ENCODE data around the gene ANTXR1.

The ANTXR1 gene

DNA sequence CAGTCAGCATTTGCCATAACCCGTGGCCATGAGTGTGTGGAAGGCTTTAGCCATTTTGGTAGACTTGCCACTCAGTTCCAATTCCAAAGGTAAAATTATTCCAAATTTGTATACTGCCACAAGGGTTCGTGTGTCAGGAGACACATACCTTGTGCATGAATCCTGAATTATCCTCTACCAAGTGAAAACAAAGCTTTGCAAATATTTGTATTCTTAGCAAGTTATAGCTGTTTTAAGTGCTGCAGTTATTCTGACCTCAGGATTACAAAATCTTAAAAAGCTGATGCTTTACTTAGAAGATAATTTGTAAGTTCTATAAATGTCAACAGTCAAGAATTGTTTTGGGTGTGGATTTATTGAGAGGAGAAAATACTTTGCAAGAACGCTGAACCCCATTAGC is 100.6 kb downstream of the ANTXR1 start:
- DNase-seq (ENCODE audit: low spot score): no peak
- in situ Hi-C loops (cut with MboI; ENCODE audit: low pct_unique_long_range_greater_than_20kb, low sequenced_read_pairs, unreplicated experiment): no loop called here

DNA sequence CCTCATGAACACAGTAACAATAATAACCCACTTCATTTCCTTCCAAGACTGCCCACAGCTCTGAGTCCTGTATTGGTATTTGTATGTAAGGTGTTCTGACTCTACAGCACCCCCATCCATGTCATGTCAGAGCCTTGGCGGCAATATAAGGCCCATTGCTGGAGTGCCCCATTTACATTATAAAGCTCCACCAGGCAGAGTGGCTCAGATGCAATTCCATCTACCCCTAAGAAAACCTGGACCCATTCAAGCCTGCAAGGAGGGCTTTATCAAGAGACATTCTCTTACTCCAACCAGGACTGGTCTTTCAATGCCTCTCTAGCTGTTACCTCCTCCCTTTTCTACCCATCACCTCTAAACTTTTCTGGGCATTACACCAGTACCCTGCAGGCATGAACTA is 101.6 kb downstream of the ANTXR1 start:
- TF ChIP-seq CTCF (IDR thresholded peaks at IDR 0.05; ENCODE audit: extremely low read depth, insufficient read depth, missing control alignments): no peak

More for the DNA sequence above, 100.6 kb downstream of the ANTXR1 start:
- TF ChIP-seq CTCF (IDR thresholded peaks at IDR 0.05; ENCODE audit: extremely low read depth, insufficient read depth, missing control alignments): no peak

GRCh38 chr2:69116438-69116837 is 103.5 kb downstream of the ANTXR1 start:
- no peak for DNase-seq (ENCODE audit: low spot score)
- in situ Hi-C loops (cut with MboI; ENCODE audit: low pct_unique_long_range_greater_than_20kb, low sequenced_read_pairs, unreplicated experiment): no loop called here
- TF ChIP-seq CTCF (IDR thresholded peaks at IDR 0.05; ENCODE audit: extremely low read depth, insufficient read depth, missing control alignments): no peak

More for the DNA sequence above, 101.6 kb downstream of the ANTXR1 start:
- no peak for DNase-seq (ENCODE audit: low spot score)
- in situ Hi-C loops (cut with MboI; ENCODE audit: low pct_unique_long_range_greater_than_20kb, low sequenced_read_pairs, unreplicated experiment): no loop called here

DNA sequence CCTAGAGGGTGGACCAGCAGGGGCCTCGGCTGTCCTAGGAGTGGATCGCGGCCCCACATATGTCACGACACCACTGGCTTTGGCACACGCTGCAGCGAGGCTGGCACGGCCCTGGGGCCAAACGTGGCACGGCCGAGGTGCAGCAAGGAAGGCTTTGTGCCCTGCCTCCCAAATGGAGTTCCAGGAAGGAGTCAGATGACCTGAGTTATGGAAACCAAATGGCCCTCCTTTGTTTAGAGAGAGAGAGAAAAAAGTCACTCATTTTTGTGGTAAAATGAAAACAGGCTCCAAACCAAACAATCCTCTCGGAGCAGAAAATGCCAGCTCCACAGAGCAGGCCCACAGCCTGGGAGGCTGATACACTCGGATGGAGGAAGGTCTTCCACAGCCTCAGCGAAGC is 105.6 kb downstream of the ANTXR1 start:
- DNase-seq (ENCODE audit: low spot score): no peak
- in situ Hi-C loops (cut with MboI; ENCODE audit: low pct_unique_long_range_greater_than_20kb, low sequenced_read_pairs, unreplicated experiment): no loop called here
- TF ChIP-seq CTCF (IDR thresholded peaks at IDR 0.05; ENCODE audit: extremely low read depth, insufficient read depth, missing control alignments): no peak

- in situ Hi-C loops (cut with MboI; ENCODE audit: low pct_unique_long_range_greater_than_20kb, low sequenced_read_pairs, unreplicated experiment): no loop called here
- no peak for DNase-seq (ENCODE audit: low spot score)
- no peak for TF ChIP-seq CTCF (IDR thresholded peaks at IDR 0.05; ENCODE audit: extremely low read depth, insufficient read depth, missing control alignments)
Measured at GRCh38 chr2:69119104-69119894, 106.3 kb downstream of the ANTXR1 start.

GRCh38 chr2:69122271-69122670 is 109.3 kb downstream of the ANTXR1 start:
- DNase-seq (ENCODE audit: low spot score): no peak
- in situ Hi-C loops (cut with MboI; ENCODE audit: low pct_unique_long_range_greater_than_20kb, low sequenced_read_pairs, unreplicated experiment): no loop called here
- TF ChIP-seq CTCF (IDR thresholded peaks at IDR 0.05; ENCODE audit: extremely low read depth, insufficient read depth, missing control alignments): no peak

Measured in GM13977 (cell line).